Measurements from ENCODE around the gene PLOD2.

Gene PLOD2

DNA sequence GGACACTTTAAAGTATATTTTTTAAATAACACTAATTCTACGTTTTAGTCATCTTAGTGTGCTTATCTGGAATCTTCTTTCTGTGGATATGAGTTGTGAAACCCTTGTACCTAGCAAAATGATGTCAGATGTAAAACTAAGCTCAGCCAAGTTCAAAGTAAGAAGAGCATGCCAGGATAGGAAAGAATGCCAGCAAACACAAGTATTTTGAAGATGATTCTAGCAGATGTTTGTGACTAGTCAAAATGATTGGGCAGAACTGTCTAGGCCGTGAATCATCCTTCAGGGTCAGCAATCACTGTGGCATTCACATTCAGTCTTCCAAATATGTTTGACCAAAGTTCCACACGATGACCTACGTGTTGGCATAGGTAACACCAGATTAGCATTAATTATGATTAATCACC, 5.4 kb upstream of the PLOD2 start:
- DNase-seq (ENCODE audit: low read depth in 4 of 4, low spot score in 1 of 4) = no peak

DNA sequence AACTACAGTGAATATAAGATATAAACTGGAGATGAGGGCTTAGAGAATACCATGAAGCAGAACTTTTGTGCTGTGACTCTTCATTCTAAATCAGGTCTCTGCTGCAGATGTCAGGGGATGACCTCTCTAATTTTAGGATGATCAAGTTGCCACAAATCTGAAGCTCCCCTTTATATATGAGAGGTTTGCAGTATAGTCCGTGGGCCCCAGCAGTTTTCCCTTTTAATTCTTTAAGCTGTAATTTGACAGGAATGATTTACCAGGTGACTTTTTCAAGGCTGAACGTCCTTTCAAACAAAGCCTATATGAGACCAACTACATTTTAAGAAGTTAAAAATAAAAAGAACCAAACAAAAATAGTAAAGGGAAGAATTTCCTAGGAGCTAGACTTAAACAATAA, 4.9 kb upstream of the PLOD2 start:
- no peak for DNase-seq (ENCODE audit: low read depth in 4 of 4, low spot score in 1 of 4)

DNA sequence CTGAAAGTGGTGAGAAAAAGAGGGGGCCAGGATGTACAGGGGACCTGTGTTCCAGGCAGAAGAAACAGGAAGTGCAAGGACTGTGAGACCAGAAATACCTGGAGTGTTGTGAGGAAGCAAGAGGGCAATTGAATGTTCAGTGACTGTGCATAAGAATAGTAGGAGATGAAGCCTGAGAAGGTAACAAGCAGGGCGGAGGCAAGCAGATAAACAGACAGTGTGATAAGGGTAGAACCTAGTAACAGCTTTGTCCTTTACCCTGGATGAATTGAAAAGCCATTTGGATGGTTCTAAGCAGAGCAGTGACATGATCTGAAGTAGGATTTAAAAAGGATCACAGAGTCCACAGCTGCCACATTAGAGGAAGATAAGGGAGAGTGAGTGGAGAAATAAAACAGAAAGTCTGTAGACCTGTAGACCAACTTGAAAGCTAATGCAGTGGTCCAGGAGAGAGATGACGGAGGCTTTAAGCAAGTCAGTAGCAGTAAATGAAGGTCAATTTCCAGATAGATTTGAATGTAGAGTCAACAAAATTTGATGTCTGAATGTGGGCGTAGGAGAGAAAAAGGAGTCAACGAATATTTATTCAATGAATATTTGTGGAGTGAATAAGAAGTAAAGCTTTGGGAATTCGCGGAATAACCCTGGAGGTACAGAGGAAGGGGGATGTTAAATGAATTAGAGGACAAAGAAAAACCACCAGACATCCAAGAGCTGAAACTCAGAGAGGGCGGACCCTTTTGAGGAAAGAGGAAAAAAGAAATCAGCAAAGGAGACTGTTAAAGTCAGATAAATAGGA, 4.2 kb upstream of the PLOD2 start:
- no peak for DNase-seq (ENCODE audit: low read depth in 4 of 4, low spot score in 1 of 4)

- DNase-seq (ENCODE audit: low read depth in 4 of 4, low spot score in 1 of 4) = no peak
These were observed 3.5 kb upstream of the PLOD2 start for GRCh38 chr3:146164506-146164905.

DNA sequence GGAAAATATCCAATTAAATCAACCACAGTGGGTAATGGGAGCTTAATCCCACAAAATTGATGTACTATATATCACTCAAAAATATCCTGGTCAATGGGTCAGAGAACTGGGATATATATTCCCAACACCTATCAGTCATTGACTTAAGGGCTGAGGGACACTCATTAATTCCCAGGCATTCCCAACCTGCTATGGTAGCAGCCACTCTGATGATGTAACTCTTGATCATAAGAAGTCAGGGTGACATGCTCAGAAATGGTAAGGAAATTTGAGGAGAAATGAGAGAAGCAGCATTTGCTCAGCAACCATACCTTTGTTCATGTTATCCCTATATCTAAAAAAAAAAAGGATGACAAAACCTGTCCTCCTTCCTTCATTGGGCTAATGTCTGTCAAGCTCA, 3.1 kb upstream of the PLOD2 start:
- DNase-seq (ENCODE audit: low read depth in 4 of 4, low spot score in 1 of 4) = no peak

- no peak for DNase-seq (ENCODE audit: low read depth in 4 of 4, low spot score in 1 of 4)
These were observed 2.6 kb upstream of the PLOD2 start for GRCh38 chr3:146163584-146163983.

DNA sequence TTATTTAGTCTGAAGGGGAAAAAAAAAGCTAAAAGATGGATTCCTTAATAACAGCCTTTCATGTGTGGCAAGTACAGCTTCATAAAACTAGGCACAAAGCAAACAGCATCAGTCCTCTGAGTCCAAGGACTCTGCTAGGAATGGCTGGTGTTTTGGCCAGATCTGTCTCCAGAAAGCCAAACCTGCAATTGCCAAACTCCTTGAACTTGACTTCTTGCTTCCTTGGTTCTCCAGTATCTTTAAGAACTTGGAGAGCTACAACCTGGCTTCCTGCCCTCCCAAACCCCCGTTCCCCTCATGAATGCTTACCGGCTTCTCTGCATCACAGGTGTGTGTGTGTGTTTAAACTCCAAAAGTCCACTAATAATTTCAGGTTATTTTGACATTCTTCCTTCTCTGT, 1.6 kb upstream of the PLOD2 start:
- DNase-seq (ENCODE audit: low read depth in 4 of 4, low spot score in 1 of 4) = no peak

DNA sequence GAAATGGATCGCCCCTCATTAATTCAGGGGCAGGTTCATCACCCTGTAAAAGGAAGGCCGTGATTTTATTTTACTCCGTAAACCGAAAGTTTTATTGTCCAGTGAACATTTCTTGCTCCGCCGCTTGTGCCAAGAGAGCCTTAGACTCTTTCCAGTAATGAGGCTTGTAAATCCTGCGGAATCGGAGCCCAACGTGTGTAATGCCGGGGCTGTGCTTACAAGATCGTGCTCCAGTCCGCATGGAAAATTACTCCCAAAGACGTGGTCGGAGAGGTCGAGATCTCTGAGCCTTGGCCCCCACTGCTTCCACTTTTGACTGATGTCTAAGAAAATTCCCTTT, 649 bp upstream of the PLOD2 start:
- no peak for DNase-seq (ENCODE audit: low read depth in 4 of 4, low spot score in 1 of 4)

DNA sequence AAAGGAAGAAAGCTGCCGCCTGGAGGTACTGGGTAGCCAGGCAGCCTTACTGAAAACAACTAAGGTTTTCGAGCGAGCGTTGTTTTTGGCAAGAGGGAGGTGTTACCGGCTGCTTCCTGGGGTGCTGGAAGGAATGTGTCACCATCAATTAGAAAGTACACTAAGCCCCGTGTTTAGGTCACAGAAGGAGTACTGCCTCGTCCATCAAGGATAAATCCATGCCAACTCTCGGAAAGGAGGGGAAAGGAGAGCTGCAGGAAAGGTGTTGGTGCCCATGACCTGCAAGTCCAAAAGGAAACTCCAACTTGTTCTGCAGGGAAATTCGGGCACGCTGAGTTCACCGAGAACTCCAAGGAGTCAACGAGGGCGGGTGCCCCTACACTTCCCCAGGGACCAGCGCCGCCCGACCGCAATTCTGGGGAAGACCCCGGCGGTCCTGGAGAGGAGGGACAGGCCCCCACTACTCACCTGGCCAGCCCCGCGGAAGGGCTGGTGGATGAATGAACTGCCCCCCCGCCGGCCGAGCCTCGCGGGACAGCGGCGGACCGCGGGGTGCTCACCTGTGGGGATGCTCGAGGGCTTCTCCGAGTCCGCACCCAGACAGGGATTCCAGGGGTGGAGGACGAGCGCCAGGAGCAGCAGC, 542 bp downstream of the PLOD2 start:
- peak in 1 of 4 experiments; percentile 1 for DNase-seq (ENCODE audit: low read depth in 4 of 4, low spot score in 1 of 4)

GRCh38 chr3:146159616-146160320, 1.2 kb downstream of the PLOD2 start:
- no peak for DNase-seq (ENCODE audit: low read depth in 4 of 4, low spot score in 1 of 4)

- no peak for DNase-seq (ENCODE audit: low read depth in 4 of 4, low spot score in 1 of 4)
These were observed 1.9 kb downstream of the PLOD2 start for GRCh38 chr3:146159037-146159436.

DNA sequence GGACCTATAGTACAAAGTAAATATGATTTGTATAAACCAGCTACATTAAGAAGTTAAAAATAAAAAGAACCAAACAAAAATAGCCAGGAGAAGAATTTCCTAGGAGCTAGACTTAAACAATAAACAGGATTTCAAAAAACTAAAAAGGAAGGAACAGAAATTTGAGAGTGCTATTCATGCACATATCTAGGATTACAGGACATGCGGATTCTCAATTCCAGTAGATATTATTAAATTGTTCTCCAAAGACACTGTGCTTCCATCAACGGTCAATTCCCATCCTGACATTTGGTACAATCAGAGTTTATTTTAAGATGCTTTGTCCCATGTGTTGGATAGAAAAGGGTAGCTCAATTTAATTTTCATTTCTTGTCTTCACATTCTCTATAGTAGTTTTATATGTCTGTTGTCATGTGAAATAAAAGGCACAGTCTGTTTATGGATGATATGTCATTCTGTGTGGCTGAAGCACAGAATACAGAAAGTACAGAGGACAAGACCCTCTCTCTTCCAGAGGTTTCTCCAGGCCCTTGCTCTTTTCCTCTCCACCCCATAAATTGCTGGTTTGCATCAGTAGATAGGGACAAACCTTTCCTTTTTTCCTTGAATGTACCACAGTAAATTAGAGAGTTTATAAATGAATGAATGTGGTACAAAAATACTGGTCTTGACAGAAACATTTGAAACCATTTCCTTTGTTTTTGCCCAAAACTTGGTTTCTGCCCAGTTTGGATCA, 3.5 kb downstream of the PLOD2 start:
- DNase-seq (ENCODE audit: low read depth in 4 of 4, low spot score in 1 of 4) = no peak

DNA sequence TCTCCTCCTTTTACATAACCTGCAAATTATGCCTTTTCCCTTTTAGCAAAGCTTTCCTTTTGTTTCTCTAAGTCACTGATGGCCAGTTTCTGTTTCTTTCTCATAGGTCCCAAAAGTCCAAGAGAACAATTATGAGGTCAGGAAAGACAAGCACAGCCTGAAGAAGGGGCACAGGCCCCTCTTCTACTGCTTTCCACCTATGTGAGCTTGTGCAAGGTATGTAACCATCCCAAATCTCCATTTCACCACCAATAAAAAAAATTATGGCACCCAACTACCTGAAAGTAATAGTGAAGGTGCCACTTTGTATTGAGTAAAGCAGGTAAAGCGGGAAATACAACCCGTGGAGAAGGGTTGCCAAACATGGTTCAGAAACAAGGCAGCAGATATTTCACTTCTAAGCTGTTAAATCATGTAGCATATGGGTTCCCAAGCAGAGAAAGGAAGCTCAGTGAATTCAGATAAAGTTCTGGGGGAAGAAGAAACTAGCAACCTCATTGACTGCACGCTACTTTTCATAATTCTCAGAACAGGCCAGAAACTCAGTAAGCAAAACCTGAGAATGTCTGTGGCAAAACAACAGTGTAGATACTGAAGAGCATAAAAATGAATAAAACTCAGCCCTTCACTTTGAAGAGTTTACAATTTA, 4.2 kb downstream of the PLOD2 start:
- no peak for DNase-seq (ENCODE audit: low read depth in 4 of 4, low spot score in 1 of 4)

DNA sequence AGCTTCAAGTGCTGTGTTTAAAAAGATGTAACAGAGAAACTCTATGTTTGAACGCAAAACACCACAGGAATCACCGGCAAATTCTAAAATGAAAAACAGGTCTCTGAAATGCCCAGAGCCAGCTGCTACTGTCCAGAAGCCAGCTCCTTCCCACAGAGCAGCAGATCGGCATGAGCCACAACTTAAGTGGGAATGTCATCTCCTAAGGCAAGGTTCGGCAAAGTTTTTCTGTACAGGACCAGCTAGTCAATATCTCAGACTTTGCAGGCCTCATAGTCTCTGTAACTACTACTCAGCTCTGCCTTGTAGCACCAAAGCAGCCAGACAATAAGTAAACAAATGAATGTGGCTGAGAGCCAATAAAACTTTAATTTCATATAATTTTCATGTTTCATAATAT, 4.9 kb downstream of the PLOD2 start:
- DNase-seq (ENCODE audit: low read depth in 4 of 4, low spot score in 1 of 4) = no peak

GRCh38 chr3:146154995-146155394, 6.0 kb downstream of the PLOD2 start:
- no peak for DNase-seq (ENCODE audit: low read depth in 4 of 4, low spot score in 1 of 4)

DNA sequence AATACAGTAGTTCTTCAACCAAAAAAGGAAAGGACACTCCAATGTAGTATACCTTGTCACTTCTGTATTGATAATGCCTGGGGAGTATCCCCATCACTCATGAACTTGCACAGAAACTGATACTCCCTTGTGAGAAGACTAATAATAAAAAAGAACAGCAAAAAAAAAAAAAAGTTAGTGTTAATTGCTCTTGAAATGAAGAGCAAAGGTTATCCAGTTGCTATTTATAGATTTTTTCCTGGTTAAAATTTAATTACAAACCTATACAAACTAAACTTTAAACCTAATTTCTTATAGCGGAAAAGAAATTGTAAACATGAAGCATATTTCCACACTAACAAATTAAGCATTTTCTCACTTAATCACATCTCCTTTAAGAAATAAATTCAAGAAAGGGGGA, 6.7 kb downstream of the PLOD2 start:
- no peak for DNase-seq (ENCODE audit: low read depth in 4 of 4, low spot score in 1 of 4)

- DNase-seq (ENCODE audit: low read depth in 4 of 4, low spot score in 1 of 4) = no peak
These were observed 7.6 kb downstream of the PLOD2 start for GRCh38 chr3:146153429-146153828.

- DNase-seq (ENCODE audit: low read depth in 4 of 4, low spot score in 1 of 4) = no peak
These were observed 8.2 kb downstream of the PLOD2 start for GRCh38 chr3:146152834-146153233.

DNA sequence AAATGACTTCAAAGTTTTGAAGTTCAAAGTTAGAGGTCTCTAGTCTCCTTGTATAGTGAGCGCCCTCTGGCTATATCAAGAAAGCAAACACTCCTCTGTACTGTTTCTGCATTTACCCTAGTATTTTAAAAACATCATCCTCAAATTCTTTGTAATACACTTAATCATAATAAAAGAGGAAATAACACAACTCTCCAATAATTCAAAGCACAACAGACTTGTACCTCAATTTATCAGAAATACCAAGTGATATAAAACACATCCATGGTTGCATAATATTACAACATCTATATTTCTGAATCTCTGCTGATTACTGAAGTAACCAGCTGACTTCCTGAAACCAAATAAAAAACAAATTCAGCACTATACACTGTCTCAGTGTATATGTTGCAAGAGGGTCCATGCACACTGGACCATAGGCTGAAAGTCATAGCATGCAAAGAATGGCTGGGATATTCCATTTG, 12.5 kb downstream of the PLOD2 start:
- DNase-seq (ENCODE audit: low read depth in 4 of 4, low spot score in 1 of 4) = no peak

GRCh38 chr3:146145642-146146041, 15.3 kb downstream of the PLOD2 start:
- DNase-seq (ENCODE audit: low read depth in 4 of 4, low spot score in 1 of 4) = no peak

DNA sequence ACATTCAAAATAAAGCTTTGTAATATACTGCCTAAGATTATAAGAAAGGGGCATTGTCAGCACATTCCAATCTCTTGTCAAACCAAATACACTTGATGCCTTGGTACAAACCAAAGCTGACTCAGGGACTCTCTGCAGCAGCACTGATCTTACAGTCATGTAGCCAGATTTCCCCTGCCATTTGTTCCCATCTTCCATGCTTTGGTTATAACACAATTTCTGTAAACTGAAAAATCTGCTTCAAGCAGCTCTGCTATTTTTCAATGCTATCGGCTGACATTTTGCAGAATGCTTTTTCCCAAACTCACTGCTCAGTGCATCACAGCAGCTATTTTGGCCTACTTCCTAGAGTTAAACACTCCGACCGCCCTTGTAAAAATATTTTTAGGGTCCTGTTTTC, 18.2 kb downstream of the PLOD2 start:
- no peak for DNase-seq (ENCODE audit: low read depth in 4 of 4, low spot score in 1 of 4)
